ENCODE results near the gene PRAC2.

PRAC2 gene

DNA sequence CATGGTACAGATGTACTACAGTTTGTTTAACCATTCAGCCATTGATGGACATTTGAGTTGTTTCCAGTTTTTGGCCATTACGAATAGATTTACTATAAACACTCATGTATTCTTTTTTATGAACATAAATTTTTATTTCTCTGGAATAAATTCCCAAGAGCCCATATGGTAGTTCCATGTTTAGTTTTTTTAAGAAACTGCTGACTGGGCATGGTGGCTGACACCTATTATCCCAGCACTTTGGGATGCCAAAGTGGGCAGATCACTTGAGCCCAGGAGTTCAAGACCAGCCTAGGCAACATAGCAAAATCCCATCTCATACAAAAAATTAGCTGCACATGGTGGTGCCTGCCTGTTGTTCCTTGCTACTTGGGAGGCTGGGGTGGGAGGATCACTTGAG is 30.9 kb upstream of the PRAC2 start:
- ChIA-PET CTCF (interaction anchor here (0.6 kb wide), 1 partner anchor 20 kb away, joined by 3 read pairs; no protein-coding TSS in a partner anchor), POLR2A (no interaction called here)
- DNase-seq (ENCODE audit: extremely low spot score), result no peak
- TF ChIP-seq, protein P1, sequence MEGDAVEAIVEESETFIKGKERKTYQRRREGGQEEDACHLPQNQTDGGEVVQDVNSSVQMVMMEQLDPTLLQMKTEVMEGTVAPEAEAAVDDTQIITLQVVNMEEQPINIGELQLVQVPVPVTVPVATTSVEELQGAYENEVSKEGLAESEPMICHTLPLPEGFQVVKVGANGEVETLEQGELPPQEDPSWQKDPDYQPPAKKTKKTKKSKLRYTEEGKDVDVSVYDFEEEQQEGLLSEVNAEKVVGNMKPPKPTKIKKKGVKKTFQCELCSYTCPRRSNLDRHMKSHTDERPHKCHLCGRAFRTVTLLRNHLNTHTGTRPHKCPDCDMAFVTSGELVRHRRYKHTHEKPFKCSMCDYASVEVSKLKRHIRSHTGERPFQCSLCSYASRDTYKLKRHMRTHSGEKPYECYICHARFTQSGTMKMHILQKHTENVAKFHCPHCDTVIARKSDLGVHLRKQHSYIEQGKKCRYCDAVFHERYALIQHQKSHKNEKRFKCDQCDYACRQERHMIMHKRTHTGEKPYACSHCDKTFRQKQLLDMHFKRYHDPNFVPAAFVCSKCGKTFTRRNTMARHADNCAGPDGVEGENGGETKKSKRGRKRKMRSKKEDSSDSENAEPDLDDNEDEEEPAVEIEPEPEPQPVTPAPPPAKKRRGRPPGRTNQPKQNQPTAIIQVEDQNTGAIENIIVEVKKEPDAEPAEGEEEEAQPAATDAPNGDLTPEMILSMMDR (IDR thresholded peaks at IDR 0.05; ENCODE audit: control extremely low read depth, extremely low read depth, low read depth, missing control alignments), result no peak

DNA sequence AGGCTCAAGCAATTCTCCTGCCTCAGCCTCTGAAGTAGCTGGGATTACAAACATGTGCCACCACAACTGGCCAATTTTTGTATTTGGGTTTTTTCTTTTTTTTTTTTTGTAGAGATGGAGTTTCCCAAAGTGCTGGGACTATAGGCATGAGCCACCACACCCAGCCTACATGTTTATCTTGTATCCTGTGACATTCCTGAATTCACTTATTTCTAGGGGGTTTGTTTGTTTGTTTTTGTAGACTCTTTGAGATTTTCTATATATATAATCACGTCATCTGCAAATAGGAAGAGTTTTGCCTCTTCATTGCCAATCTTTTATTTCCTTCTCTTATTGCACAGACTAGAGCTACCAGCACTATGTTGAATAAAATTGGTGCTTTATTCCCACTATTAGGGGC is 29.8 kb upstream of the PRAC2 start:
- CTCF ChIA-PET, result interaction anchor here (1.1 kb wide), 1 partner anchor 186 kb away, joined by 3 read pairs; no protein-coding TSS in a partner anchor
- POLR2A ChIA-PET, result no interaction called here
- DNase-seq (ENCODE audit: extremely low spot score), result no peak
- TF ChIP-seq, protein P1 (IDR thresholded peaks at IDR 0.05; ENCODE audit: control extremely low read depth, extremely low read depth, low read depth, missing control alignments), result no peak

DNA sequence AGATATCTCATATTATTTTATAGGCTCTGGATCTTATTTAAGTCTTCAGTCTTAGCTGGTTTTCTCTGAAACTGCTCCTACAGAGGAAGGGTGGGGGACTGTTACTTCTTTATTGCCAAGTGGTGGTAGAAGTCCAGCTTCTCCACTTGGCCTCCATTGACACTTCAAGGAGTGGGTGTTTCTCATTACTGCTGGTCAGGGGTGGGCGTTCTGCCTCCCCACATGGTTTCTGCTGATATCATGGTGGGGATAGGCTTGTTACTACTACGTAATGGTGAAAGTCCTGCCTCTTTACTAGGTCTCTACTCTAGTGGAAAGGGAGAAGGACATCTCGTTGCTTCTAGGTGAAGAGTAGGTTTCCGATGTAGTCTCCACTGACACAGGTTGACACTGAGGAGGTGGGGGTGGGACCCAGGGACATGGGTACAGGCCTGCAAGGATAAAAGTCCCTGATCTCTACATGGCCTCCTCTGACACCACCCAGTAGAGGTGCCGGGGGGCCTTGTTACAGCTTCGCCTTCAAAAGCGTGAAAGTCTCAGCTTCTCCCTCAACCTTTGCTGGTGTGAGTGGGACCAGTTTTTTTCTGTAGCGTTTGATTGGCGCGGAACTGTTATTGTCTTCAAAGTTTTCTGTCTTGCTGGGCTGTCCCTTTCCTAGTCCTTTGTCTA is 21.0 kb upstream of the PRAC2 start:
- CTCF ChIA-PET, result interaction anchor here (1.0 to 2.2 kb wide), 4 partner anchors 16 to 89 kb away, joined by 3 to 10 read pairs (median 3); no protein-coding TSS in a partner anchor
- POLR2A ChIA-PET, result no interaction called here
- no peak for DNase-seq (ENCODE audit: extremely low spot score)
- TF ChIP-seq, protein P1 (IDR thresholded peaks at IDR 0.05; ENCODE audit: control extremely low read depth, extremely low read depth, low read depth, missing control alignments), result no peak

DNA sequence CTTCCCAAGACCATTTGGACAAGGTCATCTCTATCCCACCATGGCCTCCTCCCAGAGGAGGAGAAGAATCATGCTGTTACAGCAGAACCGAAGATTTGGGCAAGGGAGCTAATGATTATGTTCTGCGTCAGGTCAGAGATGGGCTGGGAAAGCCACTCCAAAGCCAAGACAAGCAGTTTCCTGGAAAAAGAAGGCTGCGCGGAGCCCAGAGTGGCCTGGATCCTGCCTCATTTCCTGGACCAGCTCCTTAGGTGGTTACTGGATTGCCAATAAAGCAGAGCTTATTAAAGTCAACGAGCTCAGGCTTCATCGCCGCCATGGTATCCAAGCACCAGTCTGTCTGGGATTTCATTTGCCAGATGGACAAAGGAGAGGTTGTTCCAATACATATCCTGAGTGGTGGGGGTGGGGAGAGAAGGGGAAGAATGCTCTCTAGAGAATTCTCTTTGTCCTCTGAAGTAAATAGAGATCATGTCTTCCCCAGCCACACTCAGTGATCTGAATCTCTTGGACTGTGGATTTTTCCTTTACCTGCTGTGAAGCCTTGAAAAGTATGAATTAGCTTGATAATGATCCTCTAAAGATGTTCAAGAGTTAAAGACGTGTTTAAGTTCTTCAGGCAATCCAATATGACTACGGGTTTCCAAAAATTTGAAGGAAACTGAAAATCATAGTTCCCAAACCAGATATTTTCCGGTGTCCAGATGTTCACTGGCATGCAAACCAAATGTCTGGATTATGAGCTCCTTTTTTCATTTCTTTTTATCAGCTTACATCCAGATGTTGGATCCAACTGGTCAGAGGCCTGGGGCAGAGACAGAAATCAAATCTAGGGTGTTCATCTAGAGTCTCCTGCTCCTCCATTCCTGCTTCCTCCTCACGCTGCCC is 18.4 kb upstream of the PRAC2 start:
- ChIA-PET CTCF (interaction anchor here (0.9 to 3.4 kb wide), 7 partner anchors 9 to 331 kb away, joined by 3 to 15 read pairs (median 4); partner anchors contain the start of gene PRAC2), POLR2A (no interaction called here)
- TF ChIP-seq, protein P1 (IDR thresholded peaks at IDR 0.05; ENCODE audit: control extremely low read depth, extremely low read depth, low read depth, missing control alignments), result no peak
- no peak for DNase-seq (ENCODE audit: extremely low spot score)

DNA sequence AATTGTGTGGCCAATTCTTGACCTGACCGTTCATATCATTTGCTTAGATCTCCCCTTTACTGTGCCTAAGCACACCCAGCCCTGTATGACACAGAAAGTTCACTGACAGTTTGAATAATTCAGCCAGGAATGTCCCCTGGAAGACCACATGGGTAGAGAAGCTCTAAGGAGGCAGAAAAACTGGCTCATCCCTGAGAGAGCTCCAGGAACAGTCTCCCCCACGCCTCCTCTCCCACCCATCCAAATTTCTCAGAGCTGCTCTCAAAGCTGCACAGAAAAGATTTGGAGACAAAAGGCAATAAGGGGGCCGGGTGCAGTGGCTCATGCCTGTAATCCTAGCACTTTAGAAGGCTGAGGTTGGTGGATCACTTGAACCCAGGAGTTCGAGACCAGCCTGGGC is 11.9 kb upstream of the PRAC2 start:
- ChIA-PET CTCF (interaction anchor here (2.0 to 6.4 kb wide), 4 partner anchors 14 to 325 kb away, joined by 7 to 34 read pairs (median 16); no protein-coding TSS in a partner anchor), POLR2A (no interaction called here)
- DNase-seq (ENCODE audit: extremely low spot score), result no peak
- TF ChIP-seq, protein P1 (IDR thresholded peaks at IDR 0.05; ENCODE audit: control extremely low read depth, extremely low read depth, low read depth, missing control alignments), result no peak

Data from GM10248 (cell line).